Measurements from ENCODE around the gene RIPOR3.
A peak's percentile ranks its signal among the peaks of the same experiment; 100 is the strongest.

Gene RIPOR3

GRCh38 chr20:50636601-50637540 is 54.5 kb downstream of the RIPOR3 start:
- no peak for DNase-seq (ENCODE audit: low read depth)
- TF ChIP-seq, protein P1, sequence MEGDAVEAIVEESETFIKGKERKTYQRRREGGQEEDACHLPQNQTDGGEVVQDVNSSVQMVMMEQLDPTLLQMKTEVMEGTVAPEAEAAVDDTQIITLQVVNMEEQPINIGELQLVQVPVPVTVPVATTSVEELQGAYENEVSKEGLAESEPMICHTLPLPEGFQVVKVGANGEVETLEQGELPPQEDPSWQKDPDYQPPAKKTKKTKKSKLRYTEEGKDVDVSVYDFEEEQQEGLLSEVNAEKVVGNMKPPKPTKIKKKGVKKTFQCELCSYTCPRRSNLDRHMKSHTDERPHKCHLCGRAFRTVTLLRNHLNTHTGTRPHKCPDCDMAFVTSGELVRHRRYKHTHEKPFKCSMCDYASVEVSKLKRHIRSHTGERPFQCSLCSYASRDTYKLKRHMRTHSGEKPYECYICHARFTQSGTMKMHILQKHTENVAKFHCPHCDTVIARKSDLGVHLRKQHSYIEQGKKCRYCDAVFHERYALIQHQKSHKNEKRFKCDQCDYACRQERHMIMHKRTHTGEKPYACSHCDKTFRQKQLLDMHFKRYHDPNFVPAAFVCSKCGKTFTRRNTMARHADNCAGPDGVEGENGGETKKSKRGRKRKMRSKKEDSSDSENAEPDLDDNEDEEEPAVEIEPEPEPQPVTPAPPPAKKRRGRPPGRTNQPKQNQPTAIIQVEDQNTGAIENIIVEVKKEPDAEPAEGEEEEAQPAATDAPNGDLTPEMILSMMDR (IDR thresholded peaks at IDR 0.05; ENCODE audit: control insufficient read depth, extremely low read depth, insufficient read depth): no peak
- no peak overlapping the region for H3K4me3 ChIP-seq (ENCODE audit: low read depth, low read length)

- TF ChIP-seq, protein P1 (IDR thresholded peaks at IDR 0.05; ENCODE audit: control insufficient read depth, extremely low read depth, insufficient read depth): peak; percentile 88
- DNase-seq (ENCODE audit: low read depth): no peak
- H3K4me3 ChIP-seq (ENCODE audit: low read depth, low read length): peak overlapping the region; percentile 21; the same call in 1 of the 2 replicates
Measured at GRCh38 chr20:50635676-50636600, 55.4 kb downstream of the RIPOR3 start.

DNA sequence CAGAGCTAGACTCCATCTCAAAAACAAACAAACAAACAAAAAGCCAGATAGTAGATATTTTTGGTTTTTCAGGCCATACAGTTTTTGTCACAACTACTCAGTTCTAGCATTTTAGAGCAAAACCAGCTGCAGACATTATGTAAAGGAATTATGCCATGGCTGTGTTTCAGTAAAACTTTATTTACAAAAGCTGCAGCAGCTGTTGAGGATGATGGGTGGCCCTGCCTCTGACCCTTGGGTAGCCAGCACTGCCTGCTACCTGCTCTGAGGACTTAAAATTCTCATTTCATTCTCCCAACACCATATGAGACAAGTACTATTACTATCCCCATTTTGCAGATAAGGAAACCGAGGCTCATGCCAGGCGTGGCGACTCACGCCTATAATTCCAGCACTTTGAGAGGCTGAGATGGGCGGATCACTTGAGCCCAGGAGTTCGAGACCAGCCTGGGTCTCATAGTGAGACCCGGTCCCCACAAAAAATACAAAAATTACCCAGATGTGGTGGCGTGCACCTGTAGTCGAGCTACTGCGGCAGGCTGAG is 56.3 kb downstream of the RIPOR3 start:
- TF ChIP-seq, protein P1 (IDR thresholded peaks at IDR 0.05; ENCODE audit: control insufficient read depth, extremely low read depth, insufficient read depth): no peak
- DNase-seq (ENCODE audit: low read depth): no peak
- no peak overlapping the region for H3K4me3 ChIP-seq (ENCODE audit: low read depth, low read length)

- TF ChIP-seq, protein P1 (IDR thresholded peaks at IDR 0.05; ENCODE audit: control insufficient read depth, extremely low read depth, insufficient read depth): no peak
- no peak overlapping the region for H3K4me3 ChIP-seq (ENCODE audit: low read depth, low read length)
- DNase-seq (ENCODE audit: low read depth): no peak
Measured at GRCh38 chr20:50634191-50634590, 57.2 kb downstream of the RIPOR3 start.

DNA sequence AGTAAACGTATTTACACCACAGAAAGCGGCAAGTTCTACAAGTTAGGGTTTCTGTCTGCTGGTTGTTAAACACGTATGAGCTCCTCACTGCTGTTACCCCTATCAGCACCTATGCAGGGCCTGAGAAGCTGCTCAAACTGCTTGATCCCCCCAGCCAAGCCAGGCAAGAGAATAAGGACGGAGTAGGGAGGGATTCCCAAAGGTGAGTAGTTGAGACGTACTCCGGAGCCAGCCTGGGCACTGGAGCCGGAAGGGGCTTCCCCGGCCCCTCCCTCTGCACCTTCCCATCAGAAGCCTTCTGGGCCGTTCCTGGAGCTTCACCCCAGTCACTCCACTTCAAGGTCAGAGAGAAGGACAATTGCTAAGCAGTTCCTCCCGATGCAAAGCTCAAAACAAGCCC is 58.0 kb downstream of the RIPOR3 start:
- DNase-seq (ENCODE audit: low read depth): no peak
- TF ChIP-seq, protein P1 (IDR thresholded peaks at IDR 0.05; ENCODE audit: control insufficient read depth, extremely low read depth, insufficient read depth): no peak
- no peak overlapping the region for H3K4me3 ChIP-seq (ENCODE audit: low read depth, low read length)

GRCh38 chr20:50632701-50633100 is 58.6 kb downstream of the RIPOR3 start:
- no peak for DNase-seq (ENCODE audit: low read depth)
- no peak overlapping the region for H3K4me3 ChIP-seq (ENCODE audit: low read depth, low read length)
- TF ChIP-seq, protein P1 (IDR thresholded peaks at IDR 0.05; ENCODE audit: control insufficient read depth, extremely low read depth, insufficient read depth): no peak
